Tibial nerve (tissue), 4 donors: ENCODE measurements around the gene PHC2.
"Not testable (repeated sequence)": the region's sequence is repeated elsewhere in the genome, so short reads cannot be mapped to it uniquely, and the experiment has no call there.

ENCODE experiments used
- EP300 ChIP-seq, 2 donors: sonication (generic); formaldehyde crosslinking; IDR thresholded peaks; one replicate each; pipeline ENCODE4 v1.6.1; 2017; ENCODE audit warnings: antibody characterized with exemption in 2 of 2, mild to moderate bottlenecking in 1 of 2
- POLR2A ChIP-seq, 2 donors: fragments of 450-650 bp; IDR thresholded peaks; one replicate each; pipeline ENCODE4 v1.6.1; 2017; ENCODE audit warnings: antibody characterized with exemption in 2 of 2, mild to moderate bottlenecking in 2 of 2, moderate library complexity in 2 of 2
- TF ChIP-seq, protein P1 (sequence below), 5 experiments: fragments of 200-600 bp in 3 of 5; fragments of 450-650 bp in 2 of 5; sonication (generic) in 3 of 5; IDR thresholded peaks; one replicate each; pipeline ENCODE4 v1.5.1; 2016 to 2019; ENCODE audit warnings: antibody characterized with exemption in 5 of 5, mild to moderate bottlenecking in 3 of 5, moderate library complexity in 2 of 5

GRCh38 chr1:33309351-33309750, 121.5 kb downstream of the PHC2 start:
- TF ChIP-seq, protein P1, sequence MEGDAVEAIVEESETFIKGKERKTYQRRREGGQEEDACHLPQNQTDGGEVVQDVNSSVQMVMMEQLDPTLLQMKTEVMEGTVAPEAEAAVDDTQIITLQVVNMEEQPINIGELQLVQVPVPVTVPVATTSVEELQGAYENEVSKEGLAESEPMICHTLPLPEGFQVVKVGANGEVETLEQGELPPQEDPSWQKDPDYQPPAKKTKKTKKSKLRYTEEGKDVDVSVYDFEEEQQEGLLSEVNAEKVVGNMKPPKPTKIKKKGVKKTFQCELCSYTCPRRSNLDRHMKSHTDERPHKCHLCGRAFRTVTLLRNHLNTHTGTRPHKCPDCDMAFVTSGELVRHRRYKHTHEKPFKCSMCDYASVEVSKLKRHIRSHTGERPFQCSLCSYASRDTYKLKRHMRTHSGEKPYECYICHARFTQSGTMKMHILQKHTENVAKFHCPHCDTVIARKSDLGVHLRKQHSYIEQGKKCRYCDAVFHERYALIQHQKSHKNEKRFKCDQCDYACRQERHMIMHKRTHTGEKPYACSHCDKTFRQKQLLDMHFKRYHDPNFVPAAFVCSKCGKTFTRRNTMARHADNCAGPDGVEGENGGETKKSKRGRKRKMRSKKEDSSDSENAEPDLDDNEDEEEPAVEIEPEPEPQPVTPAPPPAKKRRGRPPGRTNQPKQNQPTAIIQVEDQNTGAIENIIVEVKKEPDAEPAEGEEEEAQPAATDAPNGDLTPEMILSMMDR (IDR thresholded peaks at IDR 0.05), result not testable (repeated sequence)
- TF ChIP-seq POLR2A, EP300 (IDR thresholded peaks at IDR 0.05): not testable (repeated sequence)
